Measurements from ENCODE around the gene UQCC2.

Gene UQCC2

DNA sequence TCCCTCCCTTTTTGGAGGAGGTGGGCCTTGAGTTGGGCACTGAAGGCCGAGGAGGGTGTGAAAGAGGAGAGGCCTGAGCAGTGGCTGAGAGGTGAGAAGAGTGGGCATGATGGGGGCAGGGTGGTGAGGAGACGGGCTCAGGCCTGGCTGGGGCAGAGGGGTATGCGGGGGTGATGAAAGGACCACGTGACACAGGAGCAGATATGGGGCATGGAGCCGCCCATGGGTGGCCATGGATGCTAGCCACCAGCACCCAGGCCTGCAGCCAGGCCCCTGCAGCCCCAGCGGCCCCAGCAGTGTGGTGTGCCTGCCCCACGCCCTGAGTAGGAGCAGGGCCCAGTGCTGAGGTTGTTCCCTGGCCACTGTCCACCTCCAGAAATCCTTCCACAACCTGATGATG lies 26.5 kb downstream of the UQCC2 start:
- H3K4me1 ChIP-seq (ENCODE audit: control insufficient read depth, insufficient read depth, low read length), result peaks cover 10% of the 10 kb centered on the region
- no peak overlapping the region for H3K9ac ChIP-seq (ENCODE audit: low read depth, low read length)
- H3K36me3 ChIP-seq (ENCODE audit: insufficient read depth, low read length), result peaks cover 82% of the 10 kb centered on the region

DNA sequence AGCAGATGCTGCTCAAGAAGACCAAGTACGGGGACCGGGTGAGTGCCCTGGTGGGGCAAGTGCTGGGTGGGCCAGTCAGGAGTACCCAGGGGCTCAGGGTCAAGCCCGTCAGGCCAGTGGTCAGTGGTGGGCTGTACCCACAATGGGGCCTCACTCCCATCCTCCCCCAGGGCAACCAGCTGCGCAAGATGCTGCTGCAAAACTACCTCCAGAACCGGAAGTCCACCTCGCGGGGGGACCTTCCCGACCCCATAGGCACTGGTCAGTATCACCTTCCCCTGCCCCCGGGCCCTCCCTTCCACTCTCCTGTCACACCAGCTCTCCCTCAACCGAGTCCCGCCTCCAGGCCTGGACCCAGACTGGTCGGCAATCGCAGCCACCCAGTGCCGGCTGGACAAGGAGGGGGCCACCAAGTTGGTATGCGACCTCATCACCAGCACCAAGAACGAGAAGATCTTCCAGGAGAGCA lies 27.0 kb downstream of the UQCC2 start:
- no peak overlapping the region for H3K4me2 ChIP-seq (ENCODE audit: low read length)
- peaks cover 81% of the 10 kb centered on the region for H3K36me3 ChIP-seq (ENCODE audit: insufficient read depth, low read length)
- H3K4me1 ChIP-seq (ENCODE audit: control insufficient read depth, insufficient read depth, low read length), result peaks cover 10% of the 10 kb centered on the region

More for the DNA sequence above, 26.5 kb downstream of the UQCC2 start:
- Histone ChIP-seq H3K27me3 (ENCODE audit: control insufficient read depth, insufficient read depth, low read length) (no peaks in the 10 kb centered on the region), H3K4me3 (ENCODE audit: low read length) (no peak overlapping the region), H3K4me2 (ENCODE audit: low read length) (no peak overlapping the region), H3K9me3 (replicated peaks; ENCODE audit: low read length) (no peaks in the 10 kb centered on the region)

DNA sequence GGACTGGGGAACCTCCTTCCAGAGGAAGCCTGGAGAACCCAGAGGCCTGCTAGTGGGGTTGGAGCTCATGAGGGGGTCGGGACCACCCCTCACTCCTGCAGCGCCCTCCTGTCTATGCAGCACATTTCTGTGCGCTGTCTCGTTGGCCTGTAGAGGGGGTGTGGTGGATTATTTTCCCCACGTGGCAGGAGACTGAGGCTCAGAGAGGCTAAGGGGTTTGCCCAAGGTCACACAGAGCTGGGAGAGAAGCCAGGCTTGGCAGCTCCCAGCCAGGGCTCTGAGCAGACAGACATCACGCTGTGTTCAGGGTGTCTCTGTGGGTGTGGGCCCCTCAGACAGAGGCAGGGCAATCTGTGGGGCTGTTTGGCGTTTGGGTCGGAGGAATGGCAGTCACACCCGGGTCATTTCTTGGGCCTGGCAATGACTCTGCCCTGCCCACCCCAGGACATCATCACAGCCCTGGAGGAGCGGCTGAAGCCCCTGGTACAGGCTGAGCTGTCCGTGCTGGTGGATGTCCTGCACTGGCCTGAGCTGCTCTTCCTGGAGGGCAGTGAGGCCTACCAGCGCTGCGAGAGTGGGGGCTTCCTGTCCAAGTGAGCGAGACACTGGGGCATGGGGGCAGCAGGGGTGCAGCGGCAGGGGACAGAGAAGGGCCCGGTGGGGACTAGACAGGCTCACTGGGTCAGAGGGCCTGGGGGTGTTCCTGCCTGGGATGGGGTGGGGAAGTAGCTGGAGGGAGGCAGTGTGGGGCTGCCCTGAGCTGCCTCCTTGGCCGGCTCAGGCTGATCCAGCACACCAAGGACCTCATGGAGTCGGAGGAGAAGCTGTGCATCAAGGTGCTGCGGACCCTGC lies 27.7 kb downstream of the UQCC2 start:
- Histone ChIP-seq H3K4me2 (ENCODE audit: low read length) (no peak overlapping the region), H3K36me3 (ENCODE audit: insufficient read depth, low read length) (peaks cover 79% of the 10 kb centered on the region), H3K27me3 (ENCODE audit: control insufficient read depth, insufficient read depth, low read length) (no peaks in the 10 kb centered on the region), H3K9me3 (replicated peaks; ENCODE audit: low read length) (no peaks in the 10 kb centered on the region), H3K9ac (ENCODE audit: low read depth, low read length) (no peak overlapping the region), H3K4me1 (ENCODE audit: control insufficient read depth, insufficient read depth, low read length) (peaks cover 10% of the 10 kb centered on the region), H3K4me3 (ENCODE audit: low read length) (no peak overlapping the region)

More for the DNA sequence above, 27.0 kb downstream of the UQCC2 start:
- Histone ChIP-seq H3K9ac (ENCODE audit: low read depth, low read length) (no peak overlapping the region), H3K9me3 (replicated peaks; ENCODE audit: low read length) (no peaks in the 10 kb centered on the region), H3K4me3 (ENCODE audit: low read length) (no peak overlapping the region), H3K27me3 (ENCODE audit: control insufficient read depth, insufficient read depth, low read length) (no peaks in the 10 kb centered on the region)

DNA sequence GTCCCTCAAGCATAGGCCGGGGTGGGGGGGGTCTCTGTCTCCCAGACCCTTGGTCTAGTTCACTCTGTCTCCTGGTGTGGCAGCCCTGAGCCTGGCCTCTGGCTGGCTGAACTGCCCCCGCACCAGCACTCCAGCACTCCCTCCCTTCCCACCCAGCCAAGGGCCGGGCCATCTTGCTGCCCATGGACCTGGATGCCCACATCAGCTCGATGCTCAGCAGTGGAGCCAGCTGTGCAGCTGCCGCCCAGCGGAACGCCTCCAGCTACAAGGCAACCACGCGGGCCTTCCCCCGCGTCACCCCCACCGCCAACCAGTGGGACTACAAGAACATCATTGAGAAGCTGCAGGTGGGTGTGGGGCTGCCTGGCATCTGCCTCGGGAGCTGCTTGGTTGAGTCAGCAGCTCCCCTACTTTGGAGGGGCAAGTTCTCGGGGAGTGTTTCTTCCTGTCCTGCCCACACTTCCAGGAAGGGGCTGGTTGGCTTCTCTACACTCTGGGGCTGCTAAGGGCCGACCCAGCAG lies 28.4 kb downstream of the UQCC2 start:
- no peaks in the 10 kb centered on the region for H3K9me3 ChIP-seq (replicated peaks; ENCODE audit: low read length)
- H3K4me3 ChIP-seq (ENCODE audit: low read length), result no peak overlapping the region
- H3K4me1 ChIP-seq (ENCODE audit: control insufficient read depth, insufficient read depth, low read length), result peaks cover 10% of the 10 kb centered on the region
- no peak overlapping the region for H3K9ac ChIP-seq (ENCODE audit: low read depth, low read length)
- H3K4me2 ChIP-seq (ENCODE audit: low read length), result no peak overlapping the region
- no peaks in the 10 kb centered on the region for H3K27me3 ChIP-seq (ENCODE audit: control insufficient read depth, insufficient read depth, low read length)
- H3K36me3 ChIP-seq (ENCODE audit: insufficient read depth, low read length), result peaks cover 77% of the 10 kb centered on the region

DNA sequence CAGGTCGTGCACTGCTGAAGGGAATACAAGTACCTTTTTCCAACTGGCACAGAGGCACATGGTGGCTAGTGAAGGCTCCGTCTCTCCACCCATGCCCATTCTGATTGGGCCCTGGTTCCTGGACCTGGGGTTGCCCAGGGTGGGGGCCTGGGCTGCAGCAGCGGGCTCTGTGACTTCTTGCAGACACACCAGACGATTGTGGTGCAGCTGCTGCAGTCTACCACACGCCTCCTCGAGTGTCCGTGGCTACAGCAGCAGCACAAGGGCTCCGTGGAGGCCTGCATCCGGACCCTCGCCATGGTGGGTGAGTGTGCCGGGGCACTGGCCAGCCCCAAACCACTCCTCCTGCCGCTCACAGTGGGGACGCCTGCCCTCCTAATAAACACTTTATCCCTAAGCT lies 29.2 kb downstream of the UQCC2 start:
- Histone ChIP-seq H3K9ac (ENCODE audit: low read depth, low read length) (no peak overlapping the region), H3K4me3 (ENCODE audit: low read length) (no peak overlapping the region), H3K36me3 (ENCODE audit: insufficient read depth, low read length) (peaks cover 80% of the 10 kb centered on the region), H3K27me3 (ENCODE audit: control insufficient read depth, insufficient read depth, low read length) (no peaks in the 10 kb centered on the region), H3K4me1 (ENCODE audit: control insufficient read depth, insufficient read depth, low read length) (peaks cover 13% of the 10 kb centered on the region), H3K4me2 (ENCODE audit: low read length) (no peak overlapping the region), H3K9me3 (replicated peaks; ENCODE audit: low read length) (no peaks in the 10 kb centered on the region)

DNA sequence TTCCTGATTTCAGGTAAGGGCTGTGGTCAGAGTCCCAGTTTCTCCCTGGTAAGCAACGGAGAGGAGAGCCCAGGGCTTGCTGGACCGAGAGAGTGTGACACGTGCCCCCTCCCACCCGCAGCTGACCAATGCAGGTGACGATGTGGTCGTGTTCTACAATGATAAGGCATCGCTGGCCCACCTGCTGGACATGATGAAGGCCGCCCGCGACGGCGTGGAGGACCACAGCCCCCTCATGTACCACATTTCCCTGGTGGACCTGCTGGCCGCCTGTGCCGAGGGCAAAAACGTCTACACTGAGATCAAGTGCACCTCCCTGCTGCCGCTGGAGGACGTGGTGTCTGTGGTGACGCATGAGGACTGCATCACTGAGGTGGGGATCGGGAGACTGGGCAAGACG lies 31.7 kb downstream of the UQCC2 start:
- H3K4me1 ChIP-seq (ENCODE audit: control insufficient read depth, insufficient read depth, low read length), result peaks cover 39% of the 10 kb centered on the region
- peaks cover 78% of the 10 kb centered on the region for H3K36me3 ChIP-seq (ENCODE audit: insufficient read depth, low read length)
- no peak overlapping the region for H3K4me3 ChIP-seq (ENCODE audit: low read length)

DNA sequence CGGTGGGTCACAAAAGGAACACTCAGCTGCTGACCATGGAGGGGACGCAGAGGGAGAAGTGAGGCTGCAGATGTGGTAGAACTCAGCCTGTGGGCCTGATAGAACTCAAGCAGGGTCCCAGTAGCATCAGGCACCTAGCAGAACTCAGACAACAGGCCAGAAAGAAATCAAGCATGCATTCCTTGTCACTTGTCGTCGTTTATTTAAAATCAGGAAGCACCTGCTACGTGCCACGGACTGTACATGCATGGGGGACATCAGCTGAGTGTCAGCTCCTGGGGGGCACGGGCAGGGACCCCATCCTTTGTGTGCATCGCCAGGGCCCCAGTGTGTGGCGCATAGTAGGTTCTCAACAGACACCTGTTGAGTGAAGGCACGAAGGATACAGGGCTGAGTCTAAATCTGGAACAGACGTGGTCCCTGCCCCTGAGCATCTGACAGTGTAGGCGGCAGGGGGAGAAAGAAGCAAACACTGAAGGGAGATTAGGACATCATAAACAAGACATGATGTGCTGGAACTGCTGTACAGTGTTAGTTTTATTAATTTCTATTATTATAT lies 32.5 kb downstream of the UQCC2 start:
- no peaks in the 10 kb centered on the region for H3K9me3 ChIP-seq (replicated peaks; ENCODE audit: low read length)
- H3K4me2 ChIP-seq (ENCODE audit: low read length), result no peak overlapping the region
- peaks cover 43% of the 10 kb centered on the region for H3K4me1 ChIP-seq (ENCODE audit: control insufficient read depth, insufficient read depth, low read length)
- H3K4me3 ChIP-seq (ENCODE audit: low read length), result no peak overlapping the region
- H3K9ac ChIP-seq (ENCODE audit: low read depth, low read length), result no peak overlapping the region
- no peaks in the 10 kb centered on the region for H3K27me3 ChIP-seq (ENCODE audit: control insufficient read depth, insufficient read depth, low read length)
- H3K36me3 ChIP-seq (ENCODE audit: insufficient read depth, low read length), result peaks cover 79% of the 10 kb centered on the region

More for the DNA sequence above, 31.7 kb downstream of the UQCC2 start:
- H3K9ac ChIP-seq (ENCODE audit: low read depth, low read length), result no peak overlapping the region
- no peaks in the 10 kb centered on the region for H3K9me3 ChIP-seq (replicated peaks; ENCODE audit: low read length)
- H3K27me3 ChIP-seq (ENCODE audit: control insufficient read depth, insufficient read depth, low read length), result no peaks in the 10 kb centered on the region
- no peak overlapping the region for H3K4me2 ChIP-seq (ENCODE audit: low read length)

DNA sequence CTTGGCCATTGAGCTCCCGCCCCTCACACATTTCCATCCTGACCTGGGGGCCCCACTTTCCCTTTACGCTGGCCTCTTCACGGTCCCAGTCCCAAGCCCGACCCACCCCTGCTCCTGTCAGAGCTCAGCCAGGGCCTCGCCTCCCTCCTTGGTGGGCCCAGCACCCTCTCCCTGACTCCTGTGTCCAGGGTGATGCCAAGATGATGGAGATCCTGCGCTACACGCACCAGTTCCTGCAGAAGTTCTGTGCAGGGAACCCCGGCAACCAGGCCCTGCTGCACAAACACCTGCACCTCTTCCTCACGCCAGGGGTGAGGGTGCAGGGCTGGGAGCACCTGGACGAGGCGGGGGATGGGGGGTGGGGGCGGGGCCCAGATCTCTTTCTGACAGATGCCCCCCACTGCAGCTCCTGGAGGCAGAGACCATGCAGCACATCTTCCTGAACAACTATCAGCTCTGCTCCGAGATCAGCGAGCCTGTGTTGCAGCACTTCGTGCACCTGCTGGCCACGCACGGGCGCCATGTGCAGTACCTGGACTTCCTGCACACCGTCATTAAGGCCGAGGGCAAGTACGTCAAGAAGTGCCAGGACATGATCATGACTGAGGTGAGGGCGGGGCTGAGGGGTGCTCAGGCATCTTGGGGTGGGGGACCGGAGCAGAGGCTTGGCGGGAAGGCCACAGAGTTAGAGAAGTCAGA lies 33.1 kb downstream of the UQCC2 start:
- Histone ChIP-seq H3K4me3 (ENCODE audit: low read length) (no peak overlapping the region), H3K9ac (ENCODE audit: low read depth, low read length) (no peak overlapping the region), H3K27me3 (ENCODE audit: control insufficient read depth, insufficient read depth, low read length) (no peaks in the 10 kb centered on the region), H3K4me1 (ENCODE audit: control insufficient read depth, insufficient read depth, low read length) (peaks cover 45% of the 10 kb centered on the region), H3K36me3 (ENCODE audit: insufficient read depth, low read length) (peaks cover 80% of the 10 kb centered on the region), H3K4me2 (ENCODE audit: low read length) (no peak overlapping the region), H3K9me3 (replicated peaks; ENCODE audit: low read length) (no peaks in the 10 kb centered on the region)

DNA sequence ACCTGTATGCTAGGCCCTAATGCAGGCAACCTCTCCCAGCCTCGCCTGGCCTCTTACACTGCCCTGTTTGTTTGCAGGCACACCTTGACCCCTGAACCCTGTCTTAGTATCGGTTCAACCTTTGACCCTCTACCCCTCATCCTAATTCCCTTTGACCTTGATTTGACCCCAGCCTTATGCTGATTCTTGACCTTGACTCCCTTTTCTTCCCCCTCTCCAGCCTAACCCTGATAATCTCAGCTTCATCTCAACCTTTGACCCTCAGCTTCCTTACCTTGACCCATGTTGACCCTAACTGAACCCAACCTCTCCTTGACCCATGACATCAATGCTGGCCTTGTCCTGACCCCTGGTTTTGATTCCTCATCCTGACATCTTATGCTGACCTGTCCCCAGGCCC lies 33.8 kb downstream of the UQCC2 start:
- no peaks in the 10 kb centered on the region for H3K9me3 ChIP-seq (replicated peaks; ENCODE audit: low read length)
- no peaks in the 10 kb centered on the region for H3K27me3 ChIP-seq (ENCODE audit: control insufficient read depth, insufficient read depth, low read length)
- H3K36me3 ChIP-seq (ENCODE audit: insufficient read depth, low read length), result peaks cover 75% of the 10 kb centered on the region
- no peak overlapping the region for H3K9ac ChIP-seq (ENCODE audit: low read depth, low read length)
- peaks cover 45% of the 10 kb centered on the region for H3K4me1 ChIP-seq (ENCODE audit: control insufficient read depth, insufficient read depth, low read length)
- H3K4me2 ChIP-seq (ENCODE audit: low read length), result no peak overlapping the region
- H3K4me3 ChIP-seq (ENCODE audit: low read length), result no peak overlapping the region

DNA sequence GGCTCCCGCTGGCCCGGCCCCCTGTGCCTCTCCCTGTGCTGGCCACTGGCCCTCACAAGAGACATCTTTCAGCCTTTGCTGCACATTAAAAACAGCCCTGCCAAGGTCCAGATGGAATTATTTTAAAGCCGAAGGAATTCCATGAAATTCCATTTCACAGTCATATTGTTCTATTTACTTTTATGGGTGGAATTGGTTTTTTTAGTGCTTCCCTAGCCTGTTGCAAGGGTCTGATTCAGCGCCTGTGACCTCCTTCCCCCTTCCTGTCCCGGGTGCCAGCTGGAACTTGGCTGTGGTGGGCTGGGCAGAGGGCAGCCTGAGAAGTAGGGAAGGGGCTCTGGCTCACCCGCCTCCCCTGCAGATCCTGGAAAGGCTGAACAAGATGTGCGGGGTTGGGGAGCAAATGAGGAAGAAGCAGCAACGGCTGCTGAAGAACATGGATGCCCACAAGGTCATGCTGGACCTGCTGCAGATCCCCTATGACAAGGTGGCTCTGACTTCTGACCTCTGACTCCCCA lies 34.3 kb downstream of the UQCC2 start:
- Histone ChIP-seq H3K36me3 (ENCODE audit: insufficient read depth, low read length) (peaks cover 70% of the 10 kb centered on the region), H3K9ac (ENCODE audit: low read depth, low read length) (no peak overlapping the region), H3K4me3 (ENCODE audit: low read length) (no peak overlapping the region), H3K4me2 (ENCODE audit: low read length) (no peak overlapping the region), H3K4me1 (ENCODE audit: control insufficient read depth, insufficient read depth, low read length) (peaks cover 49% of the 10 kb centered on the region), H3K9me3 (replicated peaks; ENCODE audit: low read length) (no peaks in the 10 kb centered on the region), H3K27me3 (ENCODE audit: control insufficient read depth, insufficient read depth, low read length) (no peaks in the 10 kb centered on the region)

DNA sequence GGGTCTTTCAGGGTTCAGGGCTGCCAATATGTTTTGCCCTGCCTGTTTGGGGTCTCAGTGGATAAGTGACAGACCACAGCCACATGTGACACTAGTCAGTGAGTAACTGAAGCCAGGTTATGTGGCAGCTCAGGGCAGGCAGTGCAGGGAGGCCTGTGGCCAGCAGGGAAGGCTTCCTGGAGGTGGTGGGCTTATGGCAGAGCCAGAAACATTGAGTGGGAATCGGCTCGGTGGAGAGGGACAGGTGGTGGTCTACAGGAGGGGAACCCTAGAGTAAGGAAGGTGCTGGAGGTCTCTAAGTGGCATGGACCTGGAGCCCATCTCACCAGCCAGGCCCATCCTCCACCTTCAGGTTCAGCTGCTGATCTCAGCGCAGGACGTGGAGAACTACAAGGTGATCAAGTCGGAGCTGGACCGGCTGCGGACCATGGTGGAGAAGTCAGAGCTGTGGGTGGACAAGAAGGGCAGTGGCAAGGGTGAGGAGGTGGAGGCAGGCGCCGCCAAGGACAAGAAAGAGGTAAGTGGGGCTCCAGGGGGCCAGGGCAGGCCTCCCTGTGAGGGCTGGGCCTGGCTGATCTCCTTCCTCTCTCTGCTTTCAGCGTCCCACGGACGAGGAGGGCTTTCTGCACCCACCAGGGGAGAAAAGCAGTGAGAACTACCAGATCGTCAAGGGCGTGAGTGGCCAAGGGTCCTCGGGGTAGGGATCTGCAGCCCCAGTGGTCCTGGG lies 34.9 kb downstream of the UQCC2 start:
- Histone ChIP-seq H3K9ac (ENCODE audit: low read depth, low read length) (no peak overlapping the region), H3K4me2 (ENCODE audit: low read length) (no peak overlapping the region), H3K4me3 (ENCODE audit: low read length) (no peak overlapping the region), H3K27me3 (ENCODE audit: control insufficient read depth, insufficient read depth, low read length) (no peaks in the 10 kb centered on the region), H3K9me3 (replicated peaks; ENCODE audit: low read length) (no peaks in the 10 kb centered on the region), H3K4me1 (ENCODE audit: control insufficient read depth, insufficient read depth, low read length) (peaks cover 50% of the 10 kb centered on the region), H3K36me3 (ENCODE audit: insufficient read depth, low read length) (peaks cover 73% of the 10 kb centered on the region)

All from skeletal muscle satellite cell (primary cell).